Type B pancreatic cell (in vitro differentiated cells): Measurements from ENCODE around the gene LEMD3. TPM values are rescaled to one million over a fixed set of nuclear protein-coding genes. Genes with fewer than 3 reads are reported as not detected.

Source experiments
- DNase-seq: peaks from one replicate; pipeline ENCODE4 v3.0.0; 2021; ENCODE audit warnings: mixed read lengths; ENCODE audit not compliant: unreplicated experiment; ENCODE audit errors: extremely low spot score
- H3K27ac Mint-ChIP-seq: 2 replicates; pipeline ENCODE4 v1.8.0; 2021; ENCODE audit warnings: mild to moderate bottlenecking, mixed read lengths
- H3K27me3 Mint-ChIP-seq: 2 replicates; pipeline ENCODE4 v1.8.0; 2021; ENCODE audit warnings: mixed read lengths
- H3K36me3 Mint-ChIP-seq: 2 replicates; pipeline ENCODE4 v1.8.0; 2021; ENCODE audit warnings: mixed read lengths
- H3K4me1 Mint-ChIP-seq: one replicate; pipeline ENCODE4 v1.8.0; 2021; ENCODE audit warnings: mixed read lengths; ENCODE audit not compliant: unreplicated experiment
- H3K4me3 Mint-ChIP-seq: 2 replicates; pipeline ENCODE4 v1.8.0; 2021; ENCODE audit warnings: mild to moderate bottlenecking, mixed read lengths
- H3K9me3 Mint-ChIP-seq: 2 replicates; pipeline ENCODE4 v1.8.0; 2021; ENCODE audit warnings: mixed read lengths
- CTCF ChIP-seq: fragments of 200-600 bp; sonication (generic); conservative IDR thresholded peaks from 2 replicates; pipeline ENCODE4 v1.5.0; 2021; ENCODE audit warnings: antibody characterized with exemption, mild to moderate bottlenecking
- total RNA-seq: library from RNA; stranded (reverse); gene quantifications from 2 replicates; pipeline ENCODE4 v1.2.1, GENCODE V29; 2021; ENCODE audit warnings: low replicate concordance

LEMD3 gene
- total RNA-seq, 1 donor from 2014 or later: 40.6 TPM

- H3K27me3 Mint-ChIP-seq: peaks cover 37% of the 10 kb centered on the region
Measured at GRCh38 chr12:65125247-65125646, 44.1 kb upstream of the LEMD3 start.

DNA sequence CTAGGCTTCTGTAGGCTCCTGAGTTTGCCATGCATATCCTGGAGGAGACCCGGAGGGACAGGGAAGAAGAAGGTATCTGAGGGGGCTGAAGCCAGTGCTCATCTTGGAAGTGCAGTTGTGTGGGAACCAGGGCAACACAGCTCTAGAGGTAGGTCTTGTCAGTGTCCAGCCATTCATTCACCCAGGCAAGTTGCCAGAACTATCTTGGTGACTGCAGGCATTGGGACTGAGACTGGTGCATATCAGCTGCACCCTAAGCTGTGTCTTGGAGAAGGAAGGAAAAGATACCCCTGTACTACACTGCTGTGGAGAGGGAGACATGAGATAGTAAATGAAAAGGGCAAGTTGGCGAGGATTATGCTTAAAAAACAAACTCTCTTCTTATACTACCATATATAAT, 43.4 kb upstream of the LEMD3 start:
- TF ChIP-seq CTCF: no peak
- H3K36me3 Mint-ChIP-seq: no peaks in the 10 kb centered on the region
- H3K4me3 Mint-ChIP-seq: no peak overlapping the region
- H3K4me1 Mint-ChIP-seq: no peaks in the 10 kb centered on the region
- no peaks in the 10 kb centered on the region for H3K9me3 Mint-ChIP-seq
- DNase-seq: no peak
- no peak overlapping the region for H3K27ac Mint-ChIP-seq
- H3K27me3 Mint-ChIP-seq: peaks cover 32% of the 10 kb centered on the region

More at GRCh38 chr12:65125247-65125646, 44.1 kb upstream of the LEMD3 start:
- Mint-ChIP-seq H3K4me1 (peaks cover 5% of the 10 kb centered on the region), H3K9me3 (no peaks in the 10 kb centered on the region), H3K36me3 (no peaks in the 10 kb centered on the region), H3K27ac (no peak overlapping the region), H3K4me3 (no peak overlapping the region)
- DNase-seq: no peak
- no peak for TF ChIP-seq CTCF

DNA sequence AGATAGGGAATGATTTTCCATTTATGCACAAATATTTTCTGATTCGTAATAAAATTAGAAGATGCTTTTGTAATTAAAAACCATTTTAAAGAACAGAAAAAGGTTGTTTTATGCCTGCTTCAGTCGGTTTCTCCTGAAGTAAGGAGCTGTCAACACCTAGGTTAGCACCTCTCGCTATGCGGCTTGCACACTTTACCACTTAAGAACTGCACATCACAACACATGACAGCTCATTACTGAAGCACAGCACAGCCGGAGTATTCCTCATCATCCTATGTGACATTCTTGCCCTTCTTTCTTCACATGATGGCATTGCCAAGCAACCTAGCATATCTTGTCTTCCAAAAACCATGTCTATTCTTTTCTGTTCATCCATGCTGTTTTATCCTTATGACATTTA, 42.9 kb upstream of the LEMD3 start:
- Mint-ChIP-seq H3K9me3 (no peaks in the 10 kb centered on the region), H3K4me1 (no peaks in the 10 kb centered on the region), H3K27me3 (peaks cover 36% of the 10 kb centered on the region), H3K4me3 (no peak overlapping the region), H3K27ac (no peak overlapping the region), H3K36me3 (no peaks in the 10 kb centered on the region)
- DNase-seq: no peak
- no peak for TF ChIP-seq CTCF

- Mint-ChIP-seq H3K9me3 (no peaks in the 10 kb centered on the region), H3K4me1 (no peaks in the 10 kb centered on the region), H3K27me3 (peaks cover 33% of the 10 kb centered on the region), H3K4me3 (no peak overlapping the region), H3K27ac (no peak overlapping the region), H3K36me3 (no peaks in the 10 kb centered on the region)
- TF ChIP-seq CTCF: no peak
- no peak for DNase-seq
Measured at GRCh38 chr12:65133879-65134278, 35.5 kb upstream of the LEMD3 start.

DNA sequence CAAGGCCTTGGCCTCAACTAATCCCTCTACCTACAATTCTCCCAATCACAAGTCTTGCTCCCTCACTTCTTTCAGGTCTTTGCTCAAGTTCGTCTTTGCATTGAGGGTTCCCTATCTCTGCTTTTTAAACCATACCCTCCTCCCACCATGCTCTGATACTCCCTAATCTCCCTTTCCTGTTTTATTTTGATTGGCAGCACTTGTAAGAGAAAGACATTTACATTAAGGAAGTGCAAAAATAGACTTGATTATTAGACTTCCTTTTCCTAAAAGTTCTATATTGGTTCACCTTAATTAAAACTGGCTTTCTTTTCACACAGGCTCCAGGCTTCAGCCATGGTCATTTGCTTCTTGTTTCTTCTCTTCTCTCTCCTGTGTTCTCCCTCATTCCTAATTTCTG, 30.0 kb upstream of the LEMD3 start:
- Mint-ChIP-seq H3K4me1 (no peaks in the 10 kb centered on the region), H3K27ac (no peak overlapping the region), H3K4me3 (no peak overlapping the region), H3K9me3 (no peaks in the 10 kb centered on the region), H3K27me3 (peaks cover 15% of the 10 kb centered on the region), H3K36me3 (no peaks in the 10 kb centered on the region)
- TF ChIP-seq CTCF: no peak
- DNase-seq: no peak

GRCh38 chr12:65140738-65141137, 28.6 kb upstream of the LEMD3 start:
- H3K27ac Mint-ChIP-seq: no peak overlapping the region
- H3K4me3 Mint-ChIP-seq: no peak overlapping the region
- H3K9me3 Mint-ChIP-seq: no peaks in the 10 kb centered on the region
- peaks cover 20% of the 10 kb centered on the region for H3K27me3 Mint-ChIP-seq
- H3K4me1 Mint-ChIP-seq: no peaks in the 10 kb centered on the region
- no peaks in the 10 kb centered on the region for H3K36me3 Mint-ChIP-seq
- DNase-seq: no peak
- TF ChIP-seq CTCF: no peak
